HL-60 (cell line): Measurements from ENCODE around the gene ACOXL.

Source experiments
- CTCF ChIP-seq: IDR thresholded peaks from one replicate; pipeline ENCODE4 v1.5.1; 2011; ENCODE audit warnings: low read length, control low read depth, inconsistent platforms; ENCODE audit not compliant: insufficient read depth
- GABPA ChIP-seq: IDR thresholded peaks from 2 replicates; pipeline ENCODE4 v1.6.1; 2012; ENCODE audit warnings: low read depth
- POLR2AphosphoS5 ChIP-seq: IDR thresholded peaks from 2 replicates; pipeline ENCODE4 v1.6.1; 2012; ENCODE audit warnings: low read depth
- REST ChIP-seq: IDR thresholded peaks from 2 replicates; pipeline ENCODE4 v1.6.1; 2012; ENCODE audit warnings: low read depth; ENCODE audit not compliant: insufficient replicate concordance
- SPI1 ChIP-seq: IDR thresholded peaks from 2 replicates; pipeline ENCODE4 v1.6.1; 2012; ENCODE audit warnings: low read depth, mild to moderate bottlenecking, borderline replicate concordance

DNA sequence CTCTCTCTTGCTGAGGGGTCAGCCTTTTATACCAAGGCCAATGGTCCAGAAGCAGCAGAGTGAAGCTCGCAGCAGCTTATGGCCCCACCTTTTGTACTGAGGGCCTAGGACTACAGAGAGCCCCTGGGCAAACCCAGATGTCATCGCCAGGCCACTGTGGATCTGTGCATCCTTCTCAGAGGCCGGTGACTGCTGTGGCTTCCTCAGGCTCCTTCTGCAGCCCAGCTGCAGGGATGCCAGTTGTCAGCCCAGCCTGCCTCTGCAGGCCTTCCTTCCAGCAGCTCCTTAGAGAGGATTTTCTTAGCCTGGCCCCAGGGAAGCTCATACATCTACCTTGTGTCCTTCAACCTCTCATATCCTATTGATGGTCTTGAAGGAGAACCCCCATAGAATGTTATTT lies 6.5 kb upstream of the ACOXL start:
- no peak for TF ChIP-seq CTCF
- no peak for TF ChIP-seq POLR2AphosphoS5
- TF ChIP-seq SPI1: no peak
- no peak for TF ChIP-seq REST
- no peak for TF ChIP-seq GABPA
